Thoracic aorta (tissue), 2 donors: ENCODE results near the gene RFWD3. TPM values are rescaled to one million over a fixed set of nuclear protein-coding genes. Genes with fewer than 3 reads are reported as not detected.

Experiments used
- ATAC-seq: fragments of 150-250 bp; one replicate; pipeline ENCODE4 v1.8.0; 2017; ENCODE audit warnings: low read depth; ENCODE audit not compliant: insufficient number of reproducible peaks, low FRiP score
- DNase-seq: peaks from one replicate; pipeline ENCODE4 v3.0.0-alpha.2; 2020; ENCODE audit warnings: low spot score
- H3K27ac ChIP-seq, 2 donors: fragments of 200-600 bp; sonication (generic); 1 replicate in 1 of 2; 2 replicates in 1 of 2; pipeline ENCODE4 v1.5.1; 2016; ENCODE audit warnings: mild to moderate bottlenecking in 2 of 2, moderate library complexity in 2 of 2
- H3K27me3 ChIP-seq: fragments of 200-600 bp; sonication (generic); replicated peaks from 2 replicates; pipeline ENCODE4 v1.6.0; 2016; ENCODE audit warnings: mild to moderate bottlenecking; ENCODE audit not compliant: insufficient read depth
- H3K36me3 ChIP-seq: fragments of 200-600 bp; sonication (generic); one replicate; pipeline ENCODE4 v1.5.1; 2016
- H3K4me1 ChIP-seq, 2 donors: fragments of 200-600 bp; sonication (generic); 1 replicate in 1 of 2; 2 replicates in 1 of 2; pipeline versions ENCODE4 v1.5.1 to v1.6.0; 2016; ENCODE audit warnings: low read depth in 2 of 2, mild to moderate bottlenecking in 1 of 2; ENCODE audit not compliant: control insufficient read depth in 1 of 2
- H3K4me3 ChIP-seq: fragments of 200-600 bp; sonication (generic); 2 replicates; pipeline ENCODE4 v1.5.1; 2016; ENCODE audit warnings: mild to moderate bottlenecking
- H3K9me3 ChIP-seq: fragments of 200-600 bp; sonication (generic); 2 replicates; pipeline ENCODE4 v1.5.1; 2016
- CTCF ChIP-seq: fragments of 200-600 bp; sonication (generic); IDR thresholded peaks from one replicate; pipeline ENCODE4 v1.5.1; 2019; ENCODE audit warnings: antibody characterized with exemption
- total RNA-seq, 2 donors: library from RNA; depleted of rRNA; stranded (reverse); fragments of >200 nt; gene quantifications; one replicate each; pipeline versions ENCODE4 v1.1.0 to v1.2.3, GENCODE V29; 2016

The RFWD3 gene
- total RNA-seq: 10 to 100 TPM; 16.7 to 28.8 TPM

- TF ChIP-seq CTCF: no peak
- Histone ChIP-seq H3K27ac (peak within 1 kb of the TSS; percentile 26 to 29), H3K4me1 (peaks cover 8 to 15% of the 10 kb centered on the region in 2 donors), H3K4me3 (peak within 1 kb of the TSS; percentile 78), H3K27me3 (no peaks in the 10 kb centered on the region), H3K36me3 (peaks cover 12% of the 10 kb centered on the region), H3K9me3 (no peaks in the 10 kb centered on the region)
- DNase-seq: peak; percentile 95
- peak; percentile 99 for ATAC-seq
These were observed at the start of gene RFWD3 for GRCh38 chr16:74666425-74667254. Gene RFWD3, minus strand, starts transcription at chr16:74666877. Its CDS starts 5,428 bp downstream, at chr16:74661449.

- Histone ChIP-seq H3K36me3 (no peaks in the 10 kb centered on the region), H3K27me3 (no peaks in the 10 kb centered on the region), H3K9me3 (no peaks in the 10 kb centered on the region), H3K27ac (no peak overlapping the region), H3K4me1 (no peaks in the 10 kb centered on the region), H3K4me3 (no peak overlapping the region)
- DNase-seq: no peak
- no peak for TF ChIP-seq CTCF
- ATAC-seq: no peak
These were observed 49.7 kb upstream of the RFWD3 start for GRCh38 chr16:74716355-74716754.

GRCh38 chr16:74713876-74714275, 47.2 kb upstream of the RFWD3 start:
- Histone ChIP-seq H3K4me3 (no peak overlapping the region), H3K4me1 (no peaks in the 10 kb centered on the region)
- TF ChIP-seq CTCF: no peak

GRCh38 chr16:74713325-74713724, 46.6 kb upstream of the RFWD3 start:
- no peak overlapping the region for H3K27ac ChIP-seq
- H3K36me3 ChIP-seq: no peaks in the 10 kb centered on the region
- ATAC-seq (no peak), DNase-seq (no peak)
- no peak overlapping the region for H3K4me3 ChIP-seq
- no peak for TF ChIP-seq CTCF
- no peaks in the 10 kb centered on the region for H3K27me3 ChIP-seq
- H3K4me1 ChIP-seq: no peaks in the 10 kb centered on the region
- no peaks in the 10 kb centered on the region for H3K9me3 ChIP-seq

More at GRCh38 chr16:74713876-74714275, 47.2 kb upstream of the RFWD3 start:
- no peaks in the 10 kb centered on the region for H3K36me3 ChIP-seq
- ATAC-seq: no peak
- no peak for DNase-seq
- no peak overlapping the region for H3K27ac ChIP-seq
- H3K27me3 ChIP-seq: no peaks in the 10 kb centered on the region
- no peaks in the 10 kb centered on the region for H3K9me3 ChIP-seq

- TF ChIP-seq CTCF: no peak
- ATAC-seq: no peak
- no peak for DNase-seq
These were observed 45.3 kb upstream of the RFWD3 start for GRCh38 chr16:74711938-74712337.

More at GRCh38 chr16:74711938-74712337, 45.3 kb upstream of the RFWD3 start:
- Histone ChIP-seq H3K27ac (no peak overlapping the region), H3K36me3 (no peaks in the 10 kb centered on the region), H3K27me3 (no peaks in the 10 kb centered on the region), H3K4me3 (no peak overlapping the region), H3K4me1 (no peaks in the 10 kb centered on the region), H3K9me3 (no peaks in the 10 kb centered on the region)
